A673 (cell line): ENCODE results near the gene DTNA. TPM values are rescaled to one million over a fixed set of nuclear protein-coding genes. Genes with fewer than 3 reads are reported as not detected.

ENCODE experiments used
- BruUV-seq: library from RNA; stranded (reverse); fragments of 400-500 nt; replicated peaks from 2 replicates; lab custom pipeline; 2021; lab: Mats Ljungman, UMichigan
- CTCF ChIA-PET: fragments of 300-600 bp; sonication (Branson Sonifier 250); formaldehyde crosslinking; loops from one replicate; lab custom pipeline; 2022; ENCODE audit warnings: antibody characterized with exemption; lab: Charles Lee
- POLR2A ChIA-PET: fragments of 300-600 bp; sonication (Branson Sonifier 250); formaldehyde crosslinking; loops from one replicate; lab custom pipeline; 2022; ENCODE audit warnings: antibody characterized with exemption; ENCODE audit not compliant: low non-redundant PET; lab: Charles Lee
- DNase-seq: peaks from one replicate; pipeline ENCODE4 v3.0.0-alpha.2; 2015; ENCODE audit warnings: low spot score
- H3K27ac ChIP-seq: fragments of 200-600 bp; sonication (generic); 2 replicates; pipeline ENCODE4 v1.5.1; 2016; ENCODE audit warnings: mixed run types, low read depth, mild to moderate bottlenecking, mixed read lengths, antibody characterized with exemption, low read length; ENCODE audit not compliant: poor library complexity, severe bottlenecking
- H3K27me3 ChIP-seq: fragments of 200-600 bp; sonication (generic); replicated peaks from 2 replicates; pipeline ENCODE4 v1.6.1; 2017; ENCODE audit warnings: mixed run types, low read depth, mild to moderate bottlenecking, mixed read lengths, antibody characterized with exemption, low read length; ENCODE audit not compliant: insufficient read depth, poor library complexity
- H3K36me3 ChIP-seq: fragments of 200-600 bp; sonication (generic); 2 replicates; pipeline ENCODE4 v1.6.1; 2016; ENCODE audit warnings: mixed run types, mild to moderate bottlenecking, mixed read lengths, antibody characterized with exemption, low read length; ENCODE audit not compliant: insufficient read depth, poor library complexity, severe bottlenecking
- H3K4me1 ChIP-seq: fragments of 200-600 bp; sonication (generic); 2 replicates; pipeline ENCODE4 v1.6.1; 2017; ENCODE audit warnings: mixed run types, mild to moderate bottlenecking, mixed read lengths, antibody characterized with exemption, low read length; ENCODE audit not compliant: insufficient read depth, poor library complexity, severe bottlenecking
- H3K4me3 ChIP-seq: fragments of 200-600 bp; sonication (generic); 2 replicates; pipeline ENCODE4 v1.5.1; 2016; ENCODE audit warnings: low read depth, mixed run types, mild to moderate bottlenecking, mixed read lengths, low read length; ENCODE audit not compliant: poor library complexity, severe bottlenecking
- H3K9me3 ChIP-seq: fragments of 200-600 bp; sonication (generic); 2 replicates; pipeline ENCODE4 v1.6.1; 2016; ENCODE audit warnings: mixed run types, low read depth, mild to moderate bottlenecking, mixed read lengths, antibody characterized with exemption, low read length; ENCODE audit not compliant: poor library complexity, severe bottlenecking
- CTCF ChIP-seq: fragments of 300-800, 200-600 bp; sonication (generic); conservative IDR thresholded peaks from 2 replicates; pipeline ENCODE4 v1.5.1; 2017; ENCODE audit warnings: low read depth, mild to moderate bottlenecking, antibody characterized with exemption, low read length, moderate library complexity, mixed read lengths
- EZH2 ChIP-seq: fragments of 200-600 bp; sonication (generic); IDR thresholded peaks from 2 replicates; pipeline ENCODE4 v1.6.1; 2017; ENCODE audit warnings: borderline replicate concordance, low read depth, mild to moderate bottlenecking, mixed read lengths, antibody characterized with exemption, low read length; ENCODE audit not compliant: poor library complexity, severe bottlenecking
- intact Hi-C: fragments of 100-400 bp; cut with micrococcal nuclease; formaldehyde crosslinking; loops from one replicate; pipeline ENCODE4 v1.10.0; 2022; ENCODE audit not compliant: unreplicated experiment
- total RNA-seq: library from RNA; stranded (reverse); gene quantifications from 2 replicates; pipeline ENCODE4 v1.2.3, GENCODE V29; 2021

Gene DTNA
- total RNA-seq, 1 experiment from 2014 or later = 18.6 TPM

GRCh38 chr18:34834897-34835296 is 124.8 kb downstream of the DTNA start:
- no peak overlapping the region for H3K4me3 ChIP-seq
- ChIA-PET POLR2A (interaction anchor here (0.5 kb wide), 1 partner anchor 33 kb away, joined by 4 read pairs; no protein-coding TSS in a partner anchor), CTCF (no interaction called here)
- no peaks in the 10 kb centered on the region for H3K4me1 ChIP-seq
- no peaks in the 10 kb centered on the region for H3K36me3 ChIP-seq
- TF ChIP-seq EZH2 (no peak), CTCF (no peak)
- no peak for DNase-seq
- no peaks in the 10 kb centered on the region for H3K9me3 ChIP-seq
- no peak overlapping the region for H3K27ac ChIP-seq
- H3K27me3 ChIP-seq = no peaks in the 10 kb centered on the region
- intact Hi-C loops = no loop called here
- no TSS peak for BruUV-seq

GRCh38 chr18:34835466-34835865 is 125.4 kb downstream of the DTNA start:
- Histone ChIP-seq H3K27ac (no peak overlapping the region), H3K27me3 (no peaks in the 10 kb centered on the region), H3K9me3 (no peaks in the 10 kb centered on the region), H3K4me1 (no peaks in the 10 kb centered on the region), H3K4me3 (no peak overlapping the region), H3K36me3 (no peaks in the 10 kb centered on the region)
- DNase-seq = no peak
- TF ChIP-seq CTCF (no peak), EZH2 (no peak)
- CTCF ChIA-PET = no interaction called here
- intact Hi-C loops = no loop called here
- no TSS peak for BruUV-seq
- POLR2A ChIA-PET = no interaction called here

- no TSS peak for BruUV-seq
- H3K4me1 ChIP-seq = no peaks in the 10 kb centered on the region
- H3K9me3 ChIP-seq = no peaks in the 10 kb centered on the region
- H3K36me3 ChIP-seq = no peaks in the 10 kb centered on the region
- H3K27ac ChIP-seq = no peak overlapping the region
- CTCF ChIA-PET = no interaction called here
- H3K27me3 ChIP-seq = no peaks in the 10 kb centered on the region
- intact Hi-C loops = no loop called here
- POLR2A ChIA-PET = no interaction called here
- H3K4me3 ChIP-seq = no peak overlapping the region
- no peak for DNase-seq
- TF ChIP-seq CTCF (no peak), EZH2 (no peak)
These were observed 127.7 kb downstream of the DTNA start for GRCh38 chr18:34837769-34838272.
